Right lobe of liver (tissue), 6 donors: Measurements from ENCODE around the gene ZNF674. TPM values are rescaled to one million over a fixed set of nuclear protein-coding genes. Genes with fewer than 3 reads are reported as not detected.
"Not testable (repeated sequence)": the region's sequence is repeated elsewhere in the genome, so short reads cannot be mapped to it uniquely, and the experiment has no call there.

Source experiments
- ATAC-seq, 4 donors: fragments of 200-7000 bp; cut with Tn5 transposase; one replicate each; pipeline ENCODE4 v1.9.1; 2020; ENCODE audit warnings: mild to moderate bottlenecking in 4 of 4, moderate library complexity in 4 of 4
- DNase-seq, 3 donors: peaks; one replicate each; pipeline ENCODE4 v3.0.0-alpha.2; 2020
- H3K27ac ChIP-seq, 3 donors: fragments of 200-600 bp; one replicate each; pipeline ENCODE4 v1.8.0; 2022
- H3K27me3 ChIP-seq, 2 donors: fragments of 200-600 bp; one replicate each; pipeline ENCODE4 v1.8.0; 2022
- H3K36me3 ChIP-seq, 4 donors: fragments of 200-600 bp; sonication (generic) in 1 of 4; one replicate each; pipeline versions ENCODE4 v1.5.1 to v1.8.0; 2017 to 2022; ENCODE audit warnings: control low read depth in 1 of 4
- H3K4me1 ChIP-seq, 4 donors: fragments of 200-600 bp; sonication (generic) in 1 of 4; one replicate each; pipeline versions ENCODE4 v1.5.1 to v1.8.0; 2017 to 2022; ENCODE audit warnings: control low read depth in 1 of 4
- H3K4me3 ChIP-seq, 3 donors: fragments of 200-600 bp; one replicate each; pipeline ENCODE4 v1.8.0; 2022
- H3K9me3 ChIP-seq, 4 donors: fragments of 200-600 bp; sonication (generic) in 1 of 4; one replicate each; pipeline versions ENCODE4 v1.5.1 to v1.8.0; 2017 to 2022; ENCODE audit warnings: control low read depth in 1 of 4
- CTCF ChIP-seq, 4 donors: fragments of 200-600 bp in 3 of 4; fragments of 450-650 bp in 1 of 4; IDR thresholded peaks; one replicate each; pipeline versions ENCODE4 v1.5.1 to v1.8.0; 2016 to 2022; ENCODE audit warnings: antibody characterized with exemption in 4 of 4, mild to moderate bottlenecking in 2 of 4
- POLR2A ChIP-seq: fragments of 450-650 bp; IDR thresholded peaks from one replicate; pipeline ENCODE4 v1.6.1; 2017; ENCODE audit warnings: antibody characterized with exemption, mild to moderate bottlenecking
- WGBS: methylation state at CpG from one replicate; pipeline ENCODE4 v1.1.6; 2018; ENCODE audit warnings: low coverage, low lambda C conversion rate; ENCODE audit not compliant: insufficient coverage; ENCODE audit errors: missing lambda C conversion rate; 5-methylcytosine and 5-hydroxymethylcytosine counted together
- intact Hi-C, 2 donors: fragments of 100-400 bp; cut with DNase I; formaldehyde crosslinking; loops; one replicate each; pipeline versions ENCODE4 v1.11.2 to v1.14.1; 2022
- total RNA-seq, 6 experiments: library from RNA; depleted of rRNA in 2 of 6; stranded (reverse); fragments of >200 nt in 2 of 6; fragmentation: NEBNext Ultra II Directional in 3 of 6; extraction: Animal tissue kit (Norgen Biotek cat#: 25700) in 3 of 6; gene quantifications; one replicate each; pipeline versions ENCODE4 v1.1.0 to v1.2.4, GENCODE V29; 2016 to 2023
- donor health status: DM: no; HTN: yes; CAD: no.
- donor health status: DM: no; HTN: no; CAD: no.
- donor health status: DM: no; HTN: no; CAD: no.
- donor health status: DM: no; HTN: yes; CAD: no.
- donor health status: DM: no; HTN: yes; CAD: no.

ZNF674 gene
- total RNA-seq, 6 experiments from 2014 or later = 0.86 to 3.1 (median 2.2) TPM

DNA sequence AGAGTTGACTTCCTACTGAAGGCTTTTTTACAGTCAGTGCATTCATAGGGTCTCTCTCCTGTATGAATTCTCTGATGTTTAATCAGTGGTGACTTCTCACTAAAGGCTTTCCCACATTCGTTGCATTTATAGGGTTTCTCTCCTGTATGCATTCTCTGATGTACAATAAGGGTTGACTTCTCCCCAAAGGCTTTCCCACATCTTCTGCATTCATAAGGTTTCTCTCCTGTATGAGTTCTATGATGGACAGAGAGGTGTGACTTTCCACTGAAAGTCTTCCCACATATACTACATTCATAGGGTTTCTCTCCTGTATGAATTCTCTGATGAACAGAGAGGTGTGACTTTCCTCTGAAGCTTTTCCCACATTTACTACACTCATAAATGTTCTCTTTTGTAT, 45.2 kb downstream of the ZNF674 start:
- Histone ChIP-seq H3K4me1 (no peaks in the 10 kb centered on the region), H3K27me3 (no peaks in the 10 kb centered on the region), H3K36me3 (peaks cover 0 to 8% (median 0%) of the 10 kb centered on the region in 4 donors), H3K9me3 (peaks cover 4 to 31% (median 16%) of the 10 kb centered on the region in 4 donors), H3K27ac (no peak overlapping the region), H3K4me3 (no peak overlapping the region)
- TF ChIP-seq CTCF (IDR thresholded peaks at IDR 0.05) (no peak), POLR2A (no peak)
- ATAC-seq (no peak), DNase-seq (no peak)
- intact Hi-C loops = no loop called here
- WGBS = 100% methylated on average over 1 of the region's 1 CpG

GRCh38 chrX:46488712-46489111, 56.5 kb downstream of the ZNF674 start:
- Histone ChIP-seq H3K9me3 (no peaks in the 10 kb centered on the region), H3K27ac (no peak overlapping the region), H3K4me3 (no peak overlapping the region), H3K36me3 (no peaks in the 10 kb centered on the region), H3K4me1 (no peaks in the 10 kb centered on the region), H3K27me3 (no peaks in the 10 kb centered on the region)
- no peak for TF ChIP-seq CTCF (IDR thresholded peaks at IDR 0.05)
- no peak for TF ChIP-seq POLR2A
- WGBS = 78% methylated on average over 10 of the region's 10 CpGs
- intact Hi-C loops = no loop called here
- DNase-seq = no peak
- ATAC-seq = no peak

DNA sequence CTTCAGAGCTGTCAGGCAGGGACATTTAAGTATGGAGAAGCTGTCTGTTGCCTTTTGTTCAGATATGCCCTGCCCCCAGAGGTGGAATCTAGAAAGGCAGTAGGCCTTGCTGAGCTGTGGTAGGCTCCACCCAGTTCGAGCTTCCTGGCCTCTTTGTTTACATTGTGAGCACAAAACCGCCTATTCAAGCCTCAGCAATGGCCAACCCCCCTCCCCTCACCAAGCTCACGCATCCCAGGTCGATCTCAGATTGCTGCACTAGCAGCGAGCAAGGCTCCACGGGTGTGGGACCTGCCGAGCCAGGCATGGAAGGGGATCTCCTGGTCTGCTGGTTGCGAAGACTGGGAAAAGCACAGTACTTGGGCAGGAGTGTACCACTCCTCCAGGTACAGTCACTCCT, 59.3 kb downstream of the ZNF674 start:
- Histone ChIP-seq H3K27ac (no peak overlapping the region), H3K4me1 (no peaks in the 10 kb centered on the region), H3K27me3 (no peaks in the 10 kb centered on the region), H3K4me3 (no peak overlapping the region), H3K9me3 (peaks cover 0 to 4% (median 0%) of the 10 kb centered on the region in 4 donors), H3K36me3 (no peaks in the 10 kb centered on the region)
- ATAC-seq (no peak), DNase-seq (no peak)
- 39% methylated on average over 3 of the region's 8 CpGs for WGBS
- TF ChIP-seq POLR2A (no peak), CTCF (IDR thresholded peaks at IDR 0.05) (no peak)
- intact Hi-C loops = no loop called here

DNA sequence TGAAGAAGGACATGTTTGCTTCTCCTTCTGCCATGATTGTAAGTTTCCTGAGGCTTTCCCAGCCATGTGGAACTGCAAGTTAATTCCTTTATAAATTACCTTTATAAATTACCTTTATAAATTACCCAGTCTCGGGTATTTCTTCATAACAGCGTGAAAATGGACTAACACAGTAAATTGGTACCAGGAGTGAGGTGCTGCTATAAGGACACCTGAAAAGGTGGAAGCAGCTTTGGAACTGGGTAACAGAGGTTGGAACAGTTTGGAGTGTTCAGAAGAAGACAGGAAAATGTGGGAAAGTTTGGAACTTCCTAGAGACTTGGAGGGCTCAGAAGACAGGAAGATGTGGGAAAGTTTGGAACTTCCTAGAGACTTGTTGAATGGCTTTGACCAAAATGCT, 66.6 kb downstream of the ZNF674 start:
- ATAC-seq, DNase-seq, H3K27me3 ChIP-seq, H3K36me3 ChIP-seq, H3K27ac ChIP-seq, H3K9me3 ChIP-seq, H3K4me1 ChIP-seq, H3K4me3 ChIP-seq, intact Hi-C loops: not testable (repeated sequence)
- 41% methylated on average over 2 of the region's 2 CpGs for WGBS

GRCh38 chrX:46477435-46477834, 67.8 kb downstream of the ZNF674 start:
- H3K4me1 ChIP-seq = no peaks in the 10 kb centered on the region
- no peak for TF ChIP-seq POLR2A
- TF ChIP-seq CTCF (IDR thresholded peaks at IDR 0.05) = no peak
- H3K27ac ChIP-seq = no peak overlapping the region
- H3K9me3 ChIP-seq = peaks cover 0 to 4% (median 0%) of the 10 kb centered on the region in 4 donors
- H3K36me3 ChIP-seq = peaks cover 0 to 4% (median 0%) of the 10 kb centered on the region in 4 donors
- ATAC-seq (no peak), DNase-seq (no peak)
- 40% methylated on average over 2 of the region's 2 CpGs for WGBS
- H3K27me3 ChIP-seq = no peaks in the 10 kb centered on the region
- intact Hi-C loops = no loop called here
- no peak overlapping the region for H3K4me3 ChIP-seq
